GM12874 (cell line): Measurements from ENCODE around the gene RAB40B.

Experiments used
- TF ChIP-seq, protein P1 (sequence below): IDR thresholded peaks from 2 replicates; pipeline ENCODE4 v1.5.1; 2011; ENCODE audit warnings: low read depth, mild to moderate bottlenecking, control low read depth, low read length, moderate library complexity; ENCODE audit not compliant: insufficient read depth

Gene RAB40B

DNA sequence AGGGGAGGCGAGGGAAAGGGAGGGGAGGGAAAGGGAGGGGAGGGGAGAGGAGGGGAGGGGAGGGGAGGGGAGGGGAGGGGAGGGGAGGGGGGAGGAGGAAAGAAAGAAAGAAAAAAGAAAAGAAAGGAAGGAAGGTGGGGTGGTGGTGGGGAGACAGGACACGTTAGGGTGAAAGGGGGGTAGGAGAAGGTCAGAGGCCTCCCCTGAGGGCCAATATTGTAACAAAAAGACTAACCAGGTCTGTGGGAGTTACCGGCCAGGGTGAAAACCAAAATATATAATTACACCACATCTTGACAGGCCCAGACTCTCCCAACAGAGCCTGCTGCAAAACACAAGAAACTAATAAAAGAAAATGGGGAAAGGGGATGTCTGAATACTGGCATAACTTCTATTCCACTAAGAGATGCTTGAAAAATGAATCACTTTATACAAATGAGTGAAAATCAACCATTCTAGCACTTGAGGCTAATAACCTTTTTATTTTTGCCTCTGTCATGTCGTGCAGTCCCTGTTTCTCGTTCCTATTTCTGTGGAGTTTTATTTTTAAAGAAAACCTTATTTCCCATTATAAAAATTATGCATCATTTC lies 60.2 kb downstream of the RAB40B start:
- TF ChIP-seq, protein P1, sequence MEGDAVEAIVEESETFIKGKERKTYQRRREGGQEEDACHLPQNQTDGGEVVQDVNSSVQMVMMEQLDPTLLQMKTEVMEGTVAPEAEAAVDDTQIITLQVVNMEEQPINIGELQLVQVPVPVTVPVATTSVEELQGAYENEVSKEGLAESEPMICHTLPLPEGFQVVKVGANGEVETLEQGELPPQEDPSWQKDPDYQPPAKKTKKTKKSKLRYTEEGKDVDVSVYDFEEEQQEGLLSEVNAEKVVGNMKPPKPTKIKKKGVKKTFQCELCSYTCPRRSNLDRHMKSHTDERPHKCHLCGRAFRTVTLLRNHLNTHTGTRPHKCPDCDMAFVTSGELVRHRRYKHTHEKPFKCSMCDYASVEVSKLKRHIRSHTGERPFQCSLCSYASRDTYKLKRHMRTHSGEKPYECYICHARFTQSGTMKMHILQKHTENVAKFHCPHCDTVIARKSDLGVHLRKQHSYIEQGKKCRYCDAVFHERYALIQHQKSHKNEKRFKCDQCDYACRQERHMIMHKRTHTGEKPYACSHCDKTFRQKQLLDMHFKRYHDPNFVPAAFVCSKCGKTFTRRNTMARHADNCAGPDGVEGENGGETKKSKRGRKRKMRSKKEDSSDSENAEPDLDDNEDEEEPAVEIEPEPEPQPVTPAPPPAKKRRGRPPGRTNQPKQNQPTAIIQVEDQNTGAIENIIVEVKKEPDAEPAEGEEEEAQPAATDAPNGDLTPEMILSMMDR, result no peak

DNA sequence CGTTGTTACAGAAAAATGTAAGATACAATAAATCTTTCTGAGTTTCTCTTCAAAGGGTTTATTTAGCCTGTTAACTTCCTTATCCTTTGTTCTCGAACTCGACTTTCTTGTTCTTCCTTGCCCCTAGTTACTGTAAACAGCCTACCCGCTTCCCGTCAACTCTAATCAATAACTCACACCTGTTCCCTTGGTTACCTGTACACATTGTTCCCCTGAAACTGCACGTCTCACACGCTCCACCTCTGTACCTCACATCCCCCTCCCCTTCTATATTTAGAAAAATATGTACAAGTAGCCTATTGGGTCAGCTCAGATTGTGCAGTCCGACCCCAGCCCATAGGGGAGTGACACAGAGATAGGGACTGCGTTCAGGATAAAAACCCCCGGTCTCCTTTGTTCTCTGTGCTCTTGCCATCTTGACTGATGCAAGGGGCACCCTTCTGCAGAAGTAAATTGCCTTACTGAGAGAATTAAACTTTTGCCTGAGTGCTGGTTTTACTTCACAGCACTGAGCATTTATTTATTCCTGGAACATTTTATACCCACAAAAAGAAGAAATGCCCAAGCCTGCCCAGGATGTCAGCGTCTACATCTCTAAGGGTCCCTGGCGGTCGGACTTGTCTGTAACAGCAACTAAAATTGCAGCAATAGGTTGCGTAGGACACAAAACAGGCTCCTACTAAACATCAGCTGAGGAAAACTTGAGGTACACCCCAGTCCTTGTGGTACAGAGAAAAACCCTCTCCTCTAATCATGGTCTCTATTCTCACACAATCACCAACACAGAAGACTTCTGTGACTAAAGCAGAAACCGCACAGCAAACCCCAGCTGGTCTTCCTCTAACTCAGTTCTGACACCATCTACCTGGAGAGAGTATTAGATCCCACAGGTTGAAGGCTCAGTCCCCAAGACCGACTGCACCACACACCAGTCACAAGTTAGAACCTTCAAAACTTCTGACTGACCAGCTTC lies 61.6 kb downstream of the RAB40B start:
- TF ChIP-seq, protein P1, result no peak

DNA sequence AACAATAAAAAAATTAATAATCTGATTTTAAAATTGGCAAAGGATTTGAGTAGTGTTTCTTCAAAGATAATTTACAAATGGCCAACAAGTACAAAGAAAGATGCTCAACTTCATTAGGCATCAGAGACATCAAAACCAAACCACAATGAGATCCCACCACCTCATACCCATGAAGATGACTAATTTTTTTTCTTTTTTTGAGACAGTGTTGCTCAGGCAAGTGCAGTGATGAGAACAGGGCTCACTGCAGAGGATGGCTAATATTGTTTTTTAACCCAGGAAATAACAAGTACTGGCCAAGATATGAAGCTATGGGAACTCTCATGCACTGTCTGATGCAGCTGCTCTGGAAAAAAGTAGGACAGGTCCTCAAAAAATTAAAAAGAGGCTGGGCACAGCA lies 65.2 kb downstream of the RAB40B start:
- TF ChIP-seq, protein P1, result no peak

DNA sequence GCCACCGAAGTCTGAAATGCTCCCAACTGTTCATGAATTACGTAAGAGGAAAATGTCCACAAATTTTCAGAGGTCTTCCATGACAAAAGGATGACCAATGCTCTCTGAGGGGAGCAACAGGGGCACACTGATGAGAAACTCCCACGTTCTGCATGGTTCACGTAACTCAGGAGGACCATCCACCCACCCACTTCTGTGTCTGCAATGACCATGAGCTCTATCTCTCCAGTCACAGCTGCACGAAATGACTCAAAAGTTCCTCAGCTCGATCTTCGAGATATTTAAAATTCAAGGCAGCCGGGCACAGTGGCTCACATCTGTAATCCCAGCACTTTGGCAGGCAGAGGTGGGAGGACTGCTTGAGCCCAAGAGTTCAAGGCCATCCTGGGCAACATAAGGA lies 66.0 kb downstream of the RAB40B start:
- TF ChIP-seq, protein P1, result no peak

DNA sequence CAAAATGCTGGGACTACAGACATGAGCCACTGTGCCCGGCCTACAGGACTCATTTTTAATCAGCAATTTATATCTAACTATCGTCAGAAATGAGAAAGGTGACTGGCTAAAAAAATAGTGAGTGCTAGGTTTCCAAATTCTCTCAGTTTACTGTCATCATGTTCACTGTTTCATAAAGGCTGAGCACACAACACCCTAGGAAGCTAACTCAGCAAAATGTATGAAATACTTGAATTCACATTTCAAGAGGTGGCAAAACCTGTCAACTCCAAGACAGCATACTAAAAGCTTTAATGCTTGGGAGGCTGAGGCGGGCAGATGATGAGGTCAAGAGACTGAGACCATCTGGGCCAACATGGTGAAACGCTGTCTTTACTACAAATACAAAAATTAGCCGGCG lies 67.0 kb downstream of the RAB40B start:
- TF ChIP-seq, protein P1, result no peak

DNA sequence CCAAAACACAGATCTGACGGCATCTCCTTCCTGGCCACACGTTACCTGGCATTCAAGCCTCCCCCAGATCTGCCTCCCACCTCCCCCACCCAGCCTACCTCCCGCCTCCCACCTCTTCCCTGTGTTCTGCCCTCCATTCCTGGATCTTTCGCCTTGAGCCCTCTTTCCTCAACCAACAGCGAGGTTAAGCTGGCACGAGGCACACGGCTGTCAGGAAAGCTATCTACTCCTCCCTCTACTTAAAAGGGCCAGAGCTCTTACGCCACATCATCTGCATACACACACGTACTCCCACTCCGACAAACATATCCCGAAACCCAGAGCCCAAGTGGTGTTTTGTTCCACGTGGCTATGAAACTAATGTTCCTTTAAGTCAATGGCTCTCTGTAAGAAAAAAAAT lies 68.3 kb downstream of the RAB40B start:
- TF ChIP-seq, protein P1, result no peak

DNA sequence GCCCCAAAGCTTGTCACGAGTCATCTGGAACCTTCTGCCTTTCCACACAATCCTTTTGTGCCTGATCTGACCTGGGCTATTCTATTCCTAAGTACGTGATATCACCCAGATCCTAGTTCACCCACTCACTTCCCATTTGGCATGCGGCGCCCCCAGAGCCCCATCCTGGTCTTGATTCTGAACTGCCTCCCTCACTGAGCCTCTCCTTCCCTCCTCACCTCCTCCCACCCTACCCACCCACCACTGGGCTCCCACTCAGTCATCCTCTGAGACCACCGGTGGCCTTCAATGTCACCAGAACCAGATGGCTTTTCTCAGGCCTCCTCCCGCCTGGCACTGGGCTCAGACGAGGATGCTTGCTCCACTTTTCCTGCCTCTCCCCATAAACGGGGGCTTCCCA lies 68.8 kb downstream of the RAB40B start:
- TF ChIP-seq, protein P1, result no peak
